ENCODE data around the gene SH3PXD2A.

Gene SH3PXD2A

GRCh38 chr10:103806395-103807187 lies 48.8 kb downstream of the SH3PXD2A start:
- DNase-seq, result no peak

GRCh38 chr10:103805781-103806180 lies 49.6 kb downstream of the SH3PXD2A start:
- DNase-seq, result no peak

- DNase-seq, result no peak
Measured at GRCh38 chr10:103804871-103805270, 50.5 kb downstream of the SH3PXD2A start.

- DNase-seq, result no peak
Measured at GRCh38 chr10:103803941-103804340, 51.4 kb downstream of the SH3PXD2A start.

- no peak for DNase-seq
Measured at GRCh38 chr10:103802637-103803353, 52.6 kb downstream of the SH3PXD2A start.

- DNase-seq, result no peak
Measured at GRCh38 chr10:103802081-103802480, 53.3 kb downstream of the SH3PXD2A start.

- no peak for DNase-seq
Measured at GRCh38 chr10:103800789-103801540, 54.4 kb downstream of the SH3PXD2A start.

- DNase-seq, result no peak
Measured at GRCh38 chr10:103800089-103800488, 55.3 kb downstream of the SH3PXD2A start.

- no peak for DNase-seq
Measured at GRCh38 chr10:103799341-103799740, 56.0 kb downstream of the SH3PXD2A start.

GRCh38 chr10:103798511-103798910 lies 56.9 kb downstream of the SH3PXD2A start:
- no peak for DNase-seq

GRCh38 chr10:103797857-103798256 lies 57.5 kb downstream of the SH3PXD2A start:
- DNase-seq, result no peak

GRCh38 chr10:103795634-103796270 lies 59.6 kb downstream of the SH3PXD2A start:
- no peak for DNase-seq

- no peak for DNase-seq
Measured at GRCh38 chr10:103794996-103795395, 60.4 kb downstream of the SH3PXD2A start.

GRCh38 chr10:103793920-103794883 lies 61.2 kb downstream of the SH3PXD2A start:
- peak; percentile 50 to 74 for DNase-seq

GRCh38 chr10:103793429-103793828 lies 61.9 kb downstream of the SH3PXD2A start:
- DNase-seq, result no peak

GRCh38 chr10:103792547-103792946 lies 62.8 kb downstream of the SH3PXD2A start:
- DNase-seq, result no peak

- no peak for DNase-seq
Measured at GRCh38 chr10:103791858-103792257, 63.5 kb downstream of the SH3PXD2A start.

GRCh38 chr10:103791291-103791690 lies 64.1 kb downstream of the SH3PXD2A start:
- no peak for DNase-seq

- DNase-seq, result no peak
Measured at GRCh38 chr10:103790580-103790979, 64.8 kb downstream of the SH3PXD2A start.

- DNase-seq, result no peak
Measured at GRCh38 chr10:103789771-103790201, 65.6 kb downstream of the SH3PXD2A start.

GRCh38 chr10:103789161-103789560 lies 66.2 kb downstream of the SH3PXD2A start:
- no peak for DNase-seq

- no peak for DNase-seq
Measured at GRCh38 chr10:103787331-103787730, 68.0 kb downstream of the SH3PXD2A start.

Measured in NCI-H1930 (cell line).